CD4-positive, alpha-beta T cell (primary cell): Measurements from ENCODE around the gene RNF111. TPM values are rescaled to one million over a fixed set of nuclear protein-coding genes. Genes with fewer than 3 reads are reported as not detected.

Experiments used
- ATAC-seq: fragments of 200-7000 bp; cut with Tn5 transposase; one replicate; pipeline ENCODE4 v1.10.0; 2022; ENCODE audit warnings: mild to moderate bottlenecking; ENCODE audit not compliant: poor library complexity
- CTCF ChIA-PET: fragments of 350-600 bp; sonication (Branson Sonifier 250); formaldehyde crosslinking; loops from one replicate; lab custom pipeline; 2021; ENCODE audit warnings: antibody characterized with exemption, inconsistent platforms; lab: Charles Lee
- POLR2A ChIA-PET: fragments of 350-600 bp; sonication (Branson Sonifier 250); formaldehyde crosslinking; loops from one replicate; lab custom pipeline; 2021; ENCODE audit warnings: antibody characterized with exemption, inconsistent platforms; lab: Charles Lee
- DNase-seq, 14 experiments: peaks; one replicate each; pipeline ENCODE4 v3.0.0-alpha.2; 2013 to 2020; ENCODE audit warnings: mixed read lengths in 2 of 14
- H3K27ac ChIP-seq, 2 donors: one replicate each; pipeline versions ENCODE4 v1.5.1 to v1.7.0; 2013; ENCODE audit warnings: low read length in 2 of 2, low read depth in 1 of 2, mild to moderate bottlenecking in 1 of 2
- H3K27me3 ChIP-seq, 2 experiments: 1 replicate in 1 of 2; 2 replicates in 1 of 2; pipeline versions ENCODE4 v1.6.1 to v1.7.0; 2013; ENCODE audit warnings: low read length in 2 of 2, control low read depth in 1 of 2, mild to moderate bottlenecking in 1 of 2, moderate library complexity in 1 of 2; ENCODE audit not compliant: insufficient read depth in 2 of 2, control insufficient read depth in 1 of 2
- H3K36me3 ChIP-seq: one replicate; pipeline ENCODE4 v1.6.1; 2013; ENCODE audit warnings: low read length, control low read depth; ENCODE audit not compliant: insufficient read depth
- H3K4me1 ChIP-seq: one replicate; pipeline ENCODE4 v1.6.1; 2013; ENCODE audit warnings: low read length, control low read depth; ENCODE audit not compliant: insufficient read depth
- H3K4me3 ChIP-seq: one replicate; pipeline ENCODE4 v1.5.1; 2013; ENCODE audit warnings: mild to moderate bottlenecking, low read length, moderate library complexity
- H3K9me3 ChIP-seq, 2 experiments: 1 replicate in 1 of 2; 2 replicates in 1 of 2; pipeline versions ENCODE4 v1.6.1 to v1.7.0; 2013; ENCODE audit warnings: low read length in 2 of 2, mild to moderate bottlenecking in 2 of 2, control low read depth in 1 of 2, moderate library complexity in 1 of 2; ENCODE audit not compliant: control insufficient read depth in 1 of 2, insufficient read depth in 1 of 2
- H3K27ac Mint-ChIP-seq: one replicate; pipeline ENCODE4 v1.8.0; 2020; ENCODE audit warnings: mixed read lengths
- H3K27me3 Mint-ChIP-seq: one replicate; pipeline ENCODE4 v1.8.0; 2021; ENCODE audit warnings: mixed read lengths
- H3K36me3 Mint-ChIP-seq: one replicate; pipeline ENCODE4 v1.8.0; 2021; ENCODE audit warnings: low read depth, mixed read lengths
- H3K4me1 Mint-ChIP-seq: one replicate; pipeline ENCODE4 v1.8.0; 2021; ENCODE audit warnings: low read depth, mixed read lengths
- H3K4me3 Mint-ChIP-seq: one replicate; pipeline ENCODE4 v1.8.0; 2020; ENCODE audit warnings: mild to moderate bottlenecking, mixed read lengths
- H3K9me3 Mint-ChIP-seq: one replicate; pipeline ENCODE4 v1.8.0; 2020; ENCODE audit warnings: mixed read lengths
- intact Hi-C, 2 experiments: fragments of 100-400 bp; cut with DNase I in 1 of 2; cut with micrococcal nuclease in 1 of 2; formaldehyde crosslinking; loops; one replicate each; pipeline versions ENCODE4 v1.15.1 to v1.9.0; 2023 to 2025; cut with DNase I, micrococcal nuclease
- total RNA-seq, 174 experiments: library from RNA in 2 of 174; stranded (reverse) in 2 of 174; gene quantifications; one replicate each; pipeline ENCODE4 v1.2.3 and lab custom pipeline; 2021 to 2026
- TF ChIP-seq, protein P1 (sequence below): fragments of 200-600 bp; IDR thresholded peaks from one replicate; pipeline ENCODE4 v1.8.0; 2022; ENCODE audit warnings: antibody characterized with exemption, mild to moderate bottlenecking

The RNF111 gene
- total RNA-seq, 2 experiments from 2014 or later = 35.4 to 37.1 TPM

DNA sequence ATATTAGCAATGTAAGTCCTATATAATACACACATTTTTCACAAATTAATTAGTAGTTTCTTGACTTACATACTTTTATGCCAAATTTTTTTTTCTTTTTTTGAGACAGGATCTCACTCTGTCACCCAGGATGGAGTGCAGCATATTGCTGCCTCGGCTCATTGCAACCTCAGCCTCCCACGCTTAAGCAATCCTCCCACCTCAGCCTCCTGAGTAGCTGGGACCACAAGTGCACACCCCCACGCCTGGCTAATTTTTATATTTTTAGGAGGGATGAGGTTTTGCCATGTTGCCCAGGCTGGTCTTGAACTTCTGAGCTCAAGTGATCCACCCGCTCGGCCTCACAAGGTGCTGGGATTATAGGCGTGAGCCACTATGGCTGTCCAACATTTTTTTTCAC lies 54.6 kb downstream of the RNF111 start:
- intact Hi-C loops = loop anchor here in 1 of 2 experiments (10.0 kb wide), 1 partner anchor 57 kb away; the partner anchor contains the start of gene RNF111
- no peaks in the 10 kb centered on the region for H3K27me3 ChIP-seq
- ChIA-PET CTCF (no interaction called here), POLR2A (no interaction called here)
- ATAC-seq (no peak), DNase-seq (no peak)
- no peak overlapping the region for H3K4me3 Mint-ChIP-seq
- H3K4me1 Mint-ChIP-seq = peaks cover 46% of the 10 kb centered on the region
- H3K27me3 Mint-ChIP-seq = no peaks in the 10 kb centered on the region
- peaks cover 16% of the 10 kb centered on the region for H3K4me1 ChIP-seq
- TF ChIP-seq, protein P1, sequence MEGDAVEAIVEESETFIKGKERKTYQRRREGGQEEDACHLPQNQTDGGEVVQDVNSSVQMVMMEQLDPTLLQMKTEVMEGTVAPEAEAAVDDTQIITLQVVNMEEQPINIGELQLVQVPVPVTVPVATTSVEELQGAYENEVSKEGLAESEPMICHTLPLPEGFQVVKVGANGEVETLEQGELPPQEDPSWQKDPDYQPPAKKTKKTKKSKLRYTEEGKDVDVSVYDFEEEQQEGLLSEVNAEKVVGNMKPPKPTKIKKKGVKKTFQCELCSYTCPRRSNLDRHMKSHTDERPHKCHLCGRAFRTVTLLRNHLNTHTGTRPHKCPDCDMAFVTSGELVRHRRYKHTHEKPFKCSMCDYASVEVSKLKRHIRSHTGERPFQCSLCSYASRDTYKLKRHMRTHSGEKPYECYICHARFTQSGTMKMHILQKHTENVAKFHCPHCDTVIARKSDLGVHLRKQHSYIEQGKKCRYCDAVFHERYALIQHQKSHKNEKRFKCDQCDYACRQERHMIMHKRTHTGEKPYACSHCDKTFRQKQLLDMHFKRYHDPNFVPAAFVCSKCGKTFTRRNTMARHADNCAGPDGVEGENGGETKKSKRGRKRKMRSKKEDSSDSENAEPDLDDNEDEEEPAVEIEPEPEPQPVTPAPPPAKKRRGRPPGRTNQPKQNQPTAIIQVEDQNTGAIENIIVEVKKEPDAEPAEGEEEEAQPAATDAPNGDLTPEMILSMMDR = no peak
- no peak overlapping the region for H3K27ac ChIP-seq
- H3K27ac Mint-ChIP-seq = no peak overlapping the region
- peaks cover 59% of the 10 kb centered on the region for H3K36me3 Mint-ChIP-seq
- no peaks in the 10 kb centered on the region for H3K9me3 Mint-ChIP-seq
- H3K9me3 ChIP-seq = no peaks in the 10 kb centered on the region
- peaks cover 22% of the 10 kb centered on the region for H3K36me3 ChIP-seq
- H3K4me3 ChIP-seq = no peak overlapping the region

DNA sequence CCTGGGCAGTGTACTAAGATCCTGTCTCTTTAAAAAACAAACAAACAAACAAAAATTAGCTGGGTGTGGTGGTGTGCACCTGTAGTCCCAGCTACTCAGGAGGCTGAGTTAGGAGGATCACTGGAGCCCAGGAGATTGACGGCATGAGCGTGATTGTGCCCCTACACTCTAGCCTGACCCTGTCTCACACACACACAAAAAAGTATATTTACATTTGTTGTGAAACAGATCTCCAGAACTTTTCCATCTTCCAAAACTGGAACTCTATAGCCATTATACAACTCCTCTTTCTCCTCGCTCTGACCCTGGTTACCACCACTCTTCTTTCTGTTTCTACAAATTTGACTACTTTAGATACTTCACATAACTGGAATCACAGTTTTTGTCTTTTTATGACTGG lies 61.4 kb downstream of the RNF111 start:
- Histone ChIP-seq H3K36me3 (peaks cover 12% of the 10 kb centered on the region), H3K27ac (no peak overlapping the region), H3K9me3 (no peaks in the 10 kb centered on the region), H3K27me3 (no peaks in the 10 kb centered on the region), H3K4me1 (peaks cover 8% of the 10 kb centered on the region), H3K4me3 (no peak overlapping the region)
- ChIA-PET CTCF (no interaction called here), POLR2A (no interaction called here)
- Mint-ChIP-seq H3K9me3 (no peaks in the 10 kb centered on the region), H3K36me3 (peaks cover 52% of the 10 kb centered on the region), H3K4me3 (no peak overlapping the region), H3K4me1 (peaks cover 42% of the 10 kb centered on the region), H3K27me3 (no peaks in the 10 kb centered on the region), H3K27ac (no peak overlapping the region)
- no peak for ATAC-seq
- TF ChIP-seq, protein P1 = no peak
- intact Hi-C loops = loop anchor here in 1 of 2 experiments (10.0 kb wide), 1 partner anchor 64 kb away; the partner anchor contains the start of gene RNF111
- no peak for DNase-seq

DNA sequence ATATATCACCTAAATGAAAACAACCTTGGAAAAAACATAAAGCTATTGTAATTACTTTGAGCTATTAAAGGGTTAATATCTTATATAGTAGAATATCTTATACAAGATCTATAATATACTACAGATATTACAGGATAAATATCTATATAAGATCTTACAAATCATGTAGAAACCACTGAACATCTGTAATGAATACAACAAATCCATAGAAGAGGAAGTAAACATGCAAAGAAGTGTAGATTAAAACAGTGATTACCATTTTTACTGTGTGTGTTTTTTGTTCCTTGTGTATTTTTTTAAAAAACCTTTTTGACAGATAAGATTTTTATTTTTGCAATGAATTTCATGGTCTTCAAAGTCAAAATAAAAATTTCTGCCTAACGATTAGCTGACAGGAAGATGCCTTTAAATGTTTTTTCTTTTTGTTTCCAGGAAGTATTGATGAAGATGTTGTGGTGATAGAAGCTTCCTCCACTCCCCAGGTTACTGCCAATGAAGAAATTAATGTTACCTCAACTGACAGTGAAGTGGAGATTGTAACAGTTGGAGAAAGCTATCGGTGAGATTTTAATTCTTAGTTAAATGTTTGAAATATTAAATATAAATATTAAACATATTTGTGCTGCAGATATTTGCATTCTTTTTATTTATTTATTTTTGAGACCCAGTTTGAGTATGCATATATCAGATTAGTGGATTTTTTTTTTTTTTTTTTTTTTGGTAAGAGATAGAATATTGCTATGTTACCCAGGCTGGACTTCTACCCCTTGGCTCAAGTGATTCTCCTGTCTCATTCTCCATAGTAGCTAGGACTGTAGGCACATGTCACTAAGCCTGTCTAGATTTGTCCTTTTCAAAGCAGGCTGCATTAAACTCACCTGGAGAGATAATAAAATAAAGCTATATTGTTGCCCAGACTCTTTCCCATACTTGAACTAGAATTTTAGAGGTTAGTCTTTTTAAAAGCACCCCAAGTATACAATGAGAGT lies 64.7 kb downstream of the RNF111 start:
- TF ChIP-seq, protein P1 = no peak
- peaks cover 5% of the 10 kb centered on the region for H3K4me1 ChIP-seq
- H3K9me3 Mint-ChIP-seq = no peaks in the 10 kb centered on the region
- H3K4me3 ChIP-seq = no peak overlapping the region
- DNase-seq (peak in 1 of 14 experiments; percentile 24), ATAC-seq (no peak)
- H3K27ac Mint-ChIP-seq = peak overlapping the region; percentile 34
- H3K4me3 Mint-ChIP-seq = no peak overlapping the region
- ChIA-PET POLR2A (interaction anchor here (0.9 to 1.3 kb wide), 2 partner anchors 11 to 13 kb away, joined by 3 read pairs; no protein-coding TSS in a partner anchor), CTCF (interaction anchor here (0.7 to 0.9 kb wide), 2 partner anchors 8 to 150 kb away, joined by 3 to 4 read pairs; no protein-coding TSS in a partner anchor)
- H3K27me3 Mint-ChIP-seq = no peaks in the 10 kb centered on the region
- peaks cover 43% of the 10 kb centered on the region for H3K36me3 ChIP-seq
- H3K9me3 ChIP-seq = no peaks in the 10 kb centered on the region
- H3K27me3 ChIP-seq = no peaks in the 10 kb centered on the region
- intact Hi-C loops = loop anchor here in 1 of 2 experiments (5.0 kb wide), 1 partner anchor 40 kb away; no protein-coding TSS in a partner anchor
- H3K36me3 Mint-ChIP-seq = peaks cover 76% of the 10 kb centered on the region
- H3K27ac ChIP-seq = no peak overlapping the region
- H3K4me1 Mint-ChIP-seq = peaks cover 29% of the 10 kb centered on the region
